ENCODE measurements around the gene KRT39. TPM values are rescaled to one million over a fixed set of nuclear protein-coding genes. Genes with fewer than 3 reads are reported as not detected.
"Not testable (repeated sequence)": the region's sequence is repeated elsewhere in the genome, so short reads cannot be mapped to it uniquely, and the experiment has no call there.

Gene KRT39
- polyA plus RNA-seq, 3 donors = not detected

- Mint-ChIP-seq H3K9me3 (peaks cover 0 to 2% (median 0%) of the 10 kb centered on the region in 7 donors), H3K27ac (peak overlapping the region; percentile 85 to 93 (median 89)), H3K27me3 (ENCODE audit: low read depth in 3 of 3) (peaks cover 14 to 19% (median 17%) of the 10 kb centered on the region in 3 donors), H3K36me3 (peaks cover 2 to 4% of the 10 kb centered on the region in 2 donors), H3K4me3 (no peak overlapping the region), H3K4me1 (peaks cover 14% of the 10 kb centered on the region)
- no peaks in the 10 kb centered on the region for H3K36me3 ChIP-seq (replicated peaks in 1 of 2; ENCODE audit: control insufficient read depth in 1 of 2, insufficient read depth in 2 of 2, low read length in 2 of 2)
- peak; percentile 86 to 94 (median 92) for DNase-seq
- peak overlapping the region; percentile 56 to 87 for H3K27ac ChIP-seq (ENCODE audit: low read depth in 1 of 2, low read length in 2 of 2)
- no peak for TF ChIP-seq CTCF (IDR thresholded peaks at IDR 0.05)
- 0% methylated on average over 1 of the region's 2 CpGs for WGBS (ENCODE audit: insufficient coverage)
- peak overlapping the region; percentile 24 for H3K9ac ChIP-seq (ENCODE audit: insufficient read depth, low read length, poor library complexity, severe bottlenecking)
- H2AFZ ChIP-seq (ENCODE audit: insufficient read depth, low read depth, low read length, poor library complexity, severe bottlenecking) = no peak overlapping the region
- peaks cover 15 to 25% of the 10 kb centered on the region in 2 donors for H3K4me1 ChIP-seq (ENCODE audit: control insufficient read depth in 1 of 2, insufficient read depth in 2 of 2, low read length in 2 of 2)
- H3K4me2 ChIP-seq (replicated peaks; ENCODE audit: extremely low read depth, low read length, poor library complexity, severe bottlenecking) = no peak overlapping the region
- no peak overlapping the region for H3K4me3 ChIP-seq (replicated peaks in 1 of 3; ENCODE audit: low read depth in 2 of 3, low read length in 3 of 3)
- H3K9me3 ChIP-seq (replicated peaks in 1 of 2; ENCODE audit: control insufficient read depth in 1 of 2, insufficient read depth in 1 of 2, low read length in 2 of 2) = no peaks in the 10 kb centered on the region
- no peaks in the 10 kb centered on the region for H3K79me2 ChIP-seq (ENCODE audit: insufficient read depth, low read length)
- intact Hi-C loops (cut with micrococcal nuclease) = no loop called here
- peaks cover 8 to 12% of the 10 kb centered on the region in 2 donors for H3K27me3 ChIP-seq (ENCODE audit: control insufficient read depth in 2 of 2, insufficient read depth in 2 of 2, low read length in 2 of 2)
- no peaks in the 10 kb centered on the region for H4K20me1 ChIP-seq (ENCODE audit: insufficient read depth, low read length)
These were observed 44.5 kb downstream of the KRT39 start for GRCh38 chr17:40922239-40922638.

GRCh38 chr17:40921026-40921425 is 45.7 kb downstream of the KRT39 start:
- Histone ChIP-seq H3K9ac (ENCODE audit: insufficient read depth, low read length, poor library complexity, severe bottlenecking) (no peak overlapping the region), H3K79me2 (ENCODE audit: insufficient read depth, low read length) (no peaks in the 10 kb centered on the region), H3K9me3 (replicated peaks in 1 of 2; ENCODE audit: control insufficient read depth in 1 of 2, insufficient read depth in 1 of 2, low read length in 2 of 2) (no peaks in the 10 kb centered on the region), H3K4me1 (ENCODE audit: control insufficient read depth in 1 of 2, insufficient read depth in 2 of 2, low read length in 2 of 2) (peaks cover 27 to 36% of the 10 kb centered on the region in 2 donors), H3K36me3 (replicated peaks in 1 of 2; ENCODE audit: control insufficient read depth in 1 of 2, insufficient read depth in 2 of 2, low read length in 2 of 2) (no peaks in the 10 kb centered on the region), H4K20me1 (ENCODE audit: insufficient read depth, low read length) (no peaks in the 10 kb centered on the region), H3K4me3 (replicated peaks in 1 of 3; ENCODE audit: low read depth in 2 of 3, low read length in 3 of 3) (no peak overlapping the region), H3K27ac (ENCODE audit: low read depth in 1 of 2, low read length in 2 of 2) (peak overlapping the region in 1 of 2 donors; percentile 87), H3K4me2 (replicated peaks; ENCODE audit: extremely low read depth, low read length, poor library complexity, severe bottlenecking) (no peak overlapping the region), H3K27me3 (ENCODE audit: control insufficient read depth in 2 of 2, insufficient read depth in 2 of 2, low read length in 2 of 2) (peaks cover 5 to 12% of the 10 kb centered on the region in 2 donors), H2AFZ (ENCODE audit: insufficient read depth, low read depth, low read length, poor library complexity, severe bottlenecking) (no peak overlapping the region)
- WGBS (ENCODE audit: insufficient coverage) = 100% methylated on average over 1 of the region's 2 CpGs
- peaks cover 20% of the 10 kb centered on the region for H3K4me1 Mint-ChIP-seq
- intact Hi-C loops (cut with micrococcal nuclease) = no loop called here
- H3K9me3 Mint-ChIP-seq = peaks cover 0 to 2% (median 0%) of the 10 kb centered on the region in 7 donors
- TF ChIP-seq CTCF (IDR thresholded peaks at IDR 0.05) = no peak
- H3K36me3 Mint-ChIP-seq = peaks cover 2 to 4% of the 10 kb centered on the region in 2 donors
- H3K27me3 Mint-ChIP-seq (ENCODE audit: low read depth in 3 of 3) = peaks cover 7 to 13% (median 9%) of the 10 kb centered on the region in 3 donors
- no peak overlapping the region for H3K4me3 Mint-ChIP-seq
- no peak for DNase-seq
- peak overlapping the region in 3 of 7 donors; percentile 6 to 93 (median 85) for H3K27ac Mint-ChIP-seq

GRCh38 chr17:40917116-40917515 is 49.6 kb downstream of the KRT39 start:
- H3K27me3 ChIP-seq (ENCODE audit: control insufficient read depth in 2 of 2, insufficient read depth in 2 of 2, low read length in 2 of 2); H3K9me3 Mint-ChIP-seq; H3K4me3 Mint-ChIP-seq; H3K27ac ChIP-seq (ENCODE audit: low read depth in 1 of 2, low read length in 2 of 2); H3K36me3 Mint-ChIP-seq; H3K36me3 ChIP-seq (replicated peaks in 1 of 2; ENCODE audit: control insufficient read depth in 1 of 2, insufficient read depth in 2 of 2, low read length in 2 of 2); H2AFZ ChIP-seq (ENCODE audit: insufficient read depth, low read depth, low read length, poor library complexity, severe bottlenecking); H3K4me3 ChIP-seq (replicated peaks in 1 of 3; ENCODE audit: low read depth in 2 of 3, low read length in 3 of 3); H3K9ac ChIP-seq (ENCODE audit: insufficient read depth, low read length, poor library complexity, severe bottlenecking); H3K4me2 ChIP-seq (replicated peaks; ENCODE audit: extremely low read depth, low read length, poor library complexity, severe bottlenecking); H3K79me2 ChIP-seq (ENCODE audit: insufficient read depth, low read length); H3K27me3 Mint-ChIP-seq (ENCODE audit: low read depth in 3 of 3); H3K9me3 ChIP-seq (replicated peaks in 1 of 2; ENCODE audit: control insufficient read depth in 1 of 2, insufficient read depth in 1 of 2, low read length in 2 of 2); H4K20me1 ChIP-seq (ENCODE audit: insufficient read depth, low read length): not testable (repeated sequence)
- H3K27ac Mint-ChIP-seq = peak overlapping the region in 1 of 7 donors; percentile 30
- WGBS (ENCODE audit: insufficient coverage) = no CpG with 5 or more reads among the region's 2 CpGs
- DNase-seq = peak in 1 of 3 donors; percentile 10
- intact Hi-C loops (cut with micrococcal nuclease) = loop anchor here in 1 of 2 donors (10.0 kb wide), 1 partner anchor 588 kb away; the partner anchor contains the start of gene KRT13
- H3K4me1 ChIP-seq (ENCODE audit: control insufficient read depth in 1 of 2, insufficient read depth in 2 of 2, low read length in 2 of 2) = peaks cover 56 to 66% of the 10 kb centered on the region in 2 donors
- peaks cover 45% of the 10 kb centered on the region for H3K4me1 Mint-ChIP-seq

Measured in CD14-positive monocyte (primary cell).